Gastrocnemius medialis (tissue), 4 donors: ENCODE measurements around the gene ACBD6.

ENCODE experiments used
- POLR2A ChIP-seq, 2 donors: fragments of 450-650 bp; IDR thresholded peaks; one replicate each; pipeline ENCODE4 v1.6.1; 2017; ENCODE audit warnings: antibody characterized with exemption in 2 of 2, mild to moderate bottlenecking in 2 of 2, moderate library complexity in 2 of 2
- TF ChIP-seq, protein P1 (sequence below), 5 experiments: fragments of 450-650 bp in 3 of 5; fragments of 200-600 bp in 2 of 5; sonication (generic) in 2 of 5; IDR thresholded peaks in 4 of 5; conservative IDR thresholded peaks in 1 of 5; 1 replicate in 4 of 5; 2 replicates in 1 of 5; pipeline ENCODE4 v1.5.1; 2016 to 2019; ENCODE audit warnings: antibody characterized with exemption in 5 of 5, mild to moderate bottlenecking in 3 of 5, moderate library complexity in 3 of 5

DNA sequence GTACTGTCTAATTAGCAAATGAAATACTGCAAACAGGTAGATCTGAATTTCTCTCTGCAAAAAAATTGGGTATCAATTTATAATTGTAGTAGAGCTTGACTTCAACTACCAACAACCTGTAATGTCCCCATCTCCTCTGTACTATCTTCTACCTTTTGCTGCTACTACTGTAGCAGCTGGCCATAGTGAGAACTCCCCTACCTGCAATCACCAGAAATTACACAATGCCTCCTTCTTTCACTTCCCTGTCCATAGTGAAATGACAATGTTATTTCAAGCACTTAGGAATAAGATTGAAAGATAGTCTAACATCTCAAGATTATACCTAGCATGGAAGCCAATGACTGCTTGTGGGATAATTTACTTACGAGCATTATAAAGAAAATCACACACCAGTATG, 100.4 kb downstream of the ACBD6 start:
- TF ChIP-seq, protein P1, sequence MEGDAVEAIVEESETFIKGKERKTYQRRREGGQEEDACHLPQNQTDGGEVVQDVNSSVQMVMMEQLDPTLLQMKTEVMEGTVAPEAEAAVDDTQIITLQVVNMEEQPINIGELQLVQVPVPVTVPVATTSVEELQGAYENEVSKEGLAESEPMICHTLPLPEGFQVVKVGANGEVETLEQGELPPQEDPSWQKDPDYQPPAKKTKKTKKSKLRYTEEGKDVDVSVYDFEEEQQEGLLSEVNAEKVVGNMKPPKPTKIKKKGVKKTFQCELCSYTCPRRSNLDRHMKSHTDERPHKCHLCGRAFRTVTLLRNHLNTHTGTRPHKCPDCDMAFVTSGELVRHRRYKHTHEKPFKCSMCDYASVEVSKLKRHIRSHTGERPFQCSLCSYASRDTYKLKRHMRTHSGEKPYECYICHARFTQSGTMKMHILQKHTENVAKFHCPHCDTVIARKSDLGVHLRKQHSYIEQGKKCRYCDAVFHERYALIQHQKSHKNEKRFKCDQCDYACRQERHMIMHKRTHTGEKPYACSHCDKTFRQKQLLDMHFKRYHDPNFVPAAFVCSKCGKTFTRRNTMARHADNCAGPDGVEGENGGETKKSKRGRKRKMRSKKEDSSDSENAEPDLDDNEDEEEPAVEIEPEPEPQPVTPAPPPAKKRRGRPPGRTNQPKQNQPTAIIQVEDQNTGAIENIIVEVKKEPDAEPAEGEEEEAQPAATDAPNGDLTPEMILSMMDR (IDR thresholded peaks at IDR 0.05 in 4 of 5, conservative IDR thresholded peaks at IDR 0.05 in 1 of 5): no peak
- no peak for TF ChIP-seq POLR2A (IDR thresholded peaks at IDR 0.05)
